HepG2 (cell line): ENCODE data around the gene PIKFYVE.

Source experiments
- CBFB ChIP-seq: sonication (generic); formaldehyde crosslinking; IDR thresholded peaks from 2 replicates; pipeline ENCODE4 v1.4.0; 2020; ENCODE audit warnings: missing genetic modification reagents
- ESRRA ChIP-seq: sonication (generic); formaldehyde crosslinking; IDR thresholded peaks from 2 replicates; pipeline ENCODE4 v1.5.1; 2020; ENCODE audit warnings: mild to moderate bottlenecking, low read depth, missing genetic modification reagents
- GABPA ChIP-seq, 2 experiments: IDR thresholded peaks; 2 replicates each; pipeline ENCODE4 v1.6.1; 2011 to 2016; ENCODE audit warnings: low read depth in 2 of 2, low read length in 1 of 2, missing biosample characterization in 1 of 2, missing genetic modification characterization in 1 of 2
- GABPB1 ChIP-seq: IDR thresholded peaks from 2 replicates; pipeline ENCODE4 v1.6.1; 2016; ENCODE audit warnings: mild to moderate bottlenecking, missing genetic modification reagents, moderate library complexity, missing compliant biosample characterization
- KAT8 ChIP-seq: IDR thresholded peaks from 2 replicates; pipeline ENCODE4 v1.6.1; 2016; ENCODE audit warnings: missing genetic modification reagents, missing compliant biosample characterization
- KLF11 ChIP-seq: IDR thresholded peaks from 2 replicates; pipeline ENCODE4 v1.6.1; 2016; ENCODE audit warnings: missing compliant biosample characterization
- NCOA5 ChIP-seq: sonication (generic); formaldehyde crosslinking; IDR thresholded peaks from 2 replicates; pipeline ENCODE4 v1.4.0; 2020; ENCODE audit warnings: missing genetic modification reagents
- POLR2AphosphoS5 ChIP-seq: IDR thresholded peaks from 2 replicates; pipeline ENCODE4 v1.6.1; 2012; ENCODE audit warnings: low read depth, low read length
- SMAD9 ChIP-seq: sonication (generic); formaldehyde crosslinking; IDR thresholded peaks from 2 replicates; pipeline ENCODE4 v1.5.1; 2020; ENCODE audit warnings: mild to moderate bottlenecking, missing genetic modification reagents
- ZNF644 ChIP-seq: IDR thresholded peaks from 2 replicates; pipeline ENCODE4 v1.6.1; 2016; ENCODE audit warnings: low read depth
- ZNF83 ChIP-seq: sonication (generic); formaldehyde crosslinking; IDR thresholded peaks from 2 replicates; pipeline ENCODE4 v1.4.0; 2020; ENCODE audit warnings: missing genetic modification reagents, mild to moderate bottlenecking, borderline replicate concordance
- TF ChIP-seq, protein P1 (sequence below): sonication (generic); formaldehyde crosslinking; IDR thresholded peaks from 2 replicates; pipeline ENCODE4 v1.4.0; 2020; ENCODE audit warnings: missing genetic modification reagents
- TF ChIP-seq, protein P2 (sequence below): sonication (generic); formaldehyde crosslinking; IDR thresholded peaks from 2 replicates; pipeline ENCODE4 v1.4.0; 2020; ENCODE audit warnings: missing genetic modification reagents, low read depth, mild to moderate bottlenecking, borderline replicate concordance

DNA sequence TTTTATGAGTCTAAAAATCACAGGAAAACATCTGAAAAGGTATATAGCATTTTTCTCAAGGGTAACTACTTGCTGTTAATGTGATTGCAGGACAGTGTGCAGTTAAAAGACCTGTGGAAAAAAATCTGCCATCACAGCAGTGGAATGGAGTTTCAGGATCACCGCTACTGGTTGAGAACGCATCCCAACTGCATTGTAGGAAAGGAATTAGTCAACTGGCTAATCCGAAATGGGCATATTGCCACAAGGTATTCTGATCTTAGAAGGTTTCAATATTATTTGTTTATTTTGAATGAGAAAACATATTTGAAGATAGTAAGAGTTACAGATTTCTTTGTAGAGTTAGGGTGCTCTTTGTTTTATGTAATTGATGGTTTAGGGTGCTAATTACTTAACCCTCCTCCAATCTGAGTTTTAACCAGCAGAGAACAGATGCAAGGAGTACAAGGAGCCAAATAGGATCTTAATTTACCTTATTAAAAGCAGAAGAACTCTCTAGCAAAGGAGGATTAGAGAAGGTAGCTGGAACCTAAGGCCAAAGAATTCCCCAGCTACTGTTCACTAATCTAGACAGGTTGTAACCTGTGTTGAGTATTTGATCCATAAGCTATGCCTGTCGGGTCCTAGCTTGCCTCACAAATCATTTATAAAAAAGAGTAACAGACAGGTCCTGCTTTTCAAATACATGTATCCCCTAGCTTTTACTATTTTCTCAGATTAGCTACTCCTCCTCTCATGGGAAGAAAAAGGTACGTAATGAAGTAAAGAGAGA is 35.0 kb downstream of the PIKFYVE start:
- TF ChIP-seq, protein P1, sequence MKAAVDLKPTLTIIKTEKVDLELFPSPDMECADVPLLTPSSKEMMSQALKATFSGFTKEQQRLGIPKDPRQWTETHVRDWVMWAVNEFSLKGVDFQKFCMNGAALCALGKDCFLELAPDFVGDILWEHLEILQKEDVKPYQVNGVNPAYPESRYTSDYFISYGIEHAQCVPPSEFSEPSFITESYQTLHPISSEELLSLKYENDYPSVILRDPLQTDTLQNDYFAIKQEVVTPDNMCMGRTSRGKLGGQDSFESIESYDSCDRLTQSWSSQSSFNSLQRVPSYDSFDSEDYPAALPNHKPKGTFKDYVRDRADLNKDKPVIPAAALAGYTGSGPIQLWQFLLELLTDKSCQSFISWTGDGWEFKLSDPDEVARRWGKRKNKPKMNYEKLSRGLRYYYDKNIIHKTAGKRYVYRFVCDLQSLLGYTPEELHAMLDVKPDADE = no peak
- no peak for TF ChIP-seq CBFB (CRISPR knock-in tag)
- TF ChIP-seq ZNF83 = no peak
- TF ChIP-seq KLF11 (CRISPR knock-in tag) = no peak
- TF ChIP-seq POLR2AphosphoS5 = no peak
- no peak for TF ChIP-seq KAT8 (CRISPR knock-in tag)
- no peak for TF ChIP-seq GABPA (IDR thresholded peaks at IDR 0.05; ENCODE audit: low read depth, low read length)
- no peak for TF ChIP-seq GABPA (CRISPR knock-in tag; IDR thresholded peaks at IDR 0.05; ENCODE audit: low read depth)
- no peak for TF ChIP-seq GABPB1 (CRISPR knock-in tag)
- TF ChIP-seq ZNF644 = no peak
- no peak for TF ChIP-seq ESRRA (CRISPR knock-in tag)
- no peak for TF ChIP-seq NCOA5
- TF ChIP-seq, protein P2, sequence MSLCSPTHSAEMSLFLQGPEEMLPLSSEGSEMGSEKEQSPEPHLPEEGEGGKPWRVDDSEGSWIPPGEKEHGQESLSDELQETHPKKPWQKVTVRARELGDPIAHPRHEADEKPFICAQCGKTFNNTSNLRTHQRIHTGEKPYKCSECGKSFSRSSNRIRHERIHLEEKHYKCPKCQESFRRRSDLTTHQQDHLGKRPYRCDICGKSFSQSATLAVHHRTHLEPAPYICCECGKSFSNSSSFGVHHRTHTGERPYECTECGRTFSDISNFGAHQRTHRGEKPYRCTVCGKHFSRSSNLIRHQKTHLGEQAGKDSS = no peak
- TF ChIP-seq SMAD9 (CRISPR knock-in tag) = no peak
